DOHH2 (cell line): ENCODE measurements around the gene DHRS7B.
"Not testable (repeated sequence)": the region's sequence is repeated elsewhere in the genome, so short reads cannot be mapped to it uniquely, and the experiment has no call there.

Experiments used
- CTCF ChIP-seq: fragments of 200-600 bp; sonication (generic); IDR thresholded peaks from one replicate; pipeline ENCODE4 v1.5.1; 2014; ENCODE audit warnings: antibody characterized with exemption, mild to moderate bottlenecking, low read depth, low read length; ENCODE audit not compliant: poor library complexity, severe bottlenecking
- EZH2phosphoT487 ChIP-seq: fragments of 200-600 bp; sonication (generic); IDR thresholded peaks from 2 replicates; pipeline ENCODE4 v1.6.1; 2017; ENCODE audit warnings: borderline replicate concordance, mild to moderate bottlenecking, antibody characterized with exemption, low read length, moderate library complexity, mixed read lengths

- not testable (repeated sequence) for TF ChIP-seq CTCF, EZH2phosphoT487
These were observed 41.5 kb upstream of the DHRS7B start for GRCh38 chr17:21085280-21085679.
